HFF-Myc (cell line): Measurements from ENCODE around the gene LGR6.

Source experiments
- DNase-seq: peaks from one replicate; pipeline ENCODE4 v3.0.0-alpha.2; 2011; ENCODE audit warnings: low read depth; ENCODE audit errors: extremely low read depth
- H3K4me3 ChIP-seq: replicated peaks from 2 replicates; pipeline ENCODE4 v1.5.1; 2011; ENCODE audit warnings: low read depth, mild to moderate bottlenecking, control low read depth, low read length
- TF ChIP-seq, protein P1 (sequence below): IDR thresholded peaks from 2 replicates; pipeline ENCODE4 v1.5.1; 2012; ENCODE audit warnings: mild to moderate bottlenecking, low read depth, low read length, control low read depth; ENCODE audit errors: missing control alignments

Gene LGR6

DNA sequence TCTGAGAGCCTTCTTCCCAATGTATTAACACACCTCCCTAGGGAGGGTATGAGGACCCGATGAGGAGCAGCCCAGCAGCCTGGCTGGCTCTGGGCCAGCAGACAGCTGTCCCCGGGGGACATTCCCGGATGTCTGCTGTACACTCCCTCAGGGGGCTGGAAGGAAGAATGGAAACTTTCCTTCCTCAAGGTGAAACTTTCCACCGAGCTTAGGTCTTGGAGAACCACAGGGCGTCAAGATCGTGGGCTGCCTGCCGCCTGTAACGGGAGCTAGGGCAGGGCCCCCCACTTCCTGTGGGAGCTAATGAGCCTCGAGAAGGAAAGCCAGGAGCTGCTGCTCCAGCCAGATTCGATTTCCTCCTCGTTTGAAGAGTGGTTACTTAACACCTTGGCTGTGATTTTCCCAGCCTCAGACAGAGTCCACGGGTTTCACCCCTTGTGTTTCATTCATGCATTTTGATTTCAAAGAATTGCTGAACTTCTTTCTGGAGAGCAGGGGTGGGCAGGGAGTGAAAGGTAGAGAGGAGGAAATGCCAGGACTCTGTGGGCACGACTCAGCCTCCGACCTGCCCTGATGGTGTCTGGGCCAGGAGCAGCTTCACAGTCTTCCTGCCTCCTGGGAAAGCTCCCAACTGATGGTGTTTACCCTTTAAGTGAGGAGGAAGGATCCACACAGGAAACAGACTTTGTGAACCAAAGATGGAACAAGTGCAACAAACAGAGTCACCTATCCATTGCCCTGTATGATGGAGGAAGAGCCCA, 118.5 kb downstream of the LGR6 start:
- no peak for DNase-seq
- no peak overlapping the region for H3K4me3 ChIP-seq
- TF ChIP-seq, protein P1, sequence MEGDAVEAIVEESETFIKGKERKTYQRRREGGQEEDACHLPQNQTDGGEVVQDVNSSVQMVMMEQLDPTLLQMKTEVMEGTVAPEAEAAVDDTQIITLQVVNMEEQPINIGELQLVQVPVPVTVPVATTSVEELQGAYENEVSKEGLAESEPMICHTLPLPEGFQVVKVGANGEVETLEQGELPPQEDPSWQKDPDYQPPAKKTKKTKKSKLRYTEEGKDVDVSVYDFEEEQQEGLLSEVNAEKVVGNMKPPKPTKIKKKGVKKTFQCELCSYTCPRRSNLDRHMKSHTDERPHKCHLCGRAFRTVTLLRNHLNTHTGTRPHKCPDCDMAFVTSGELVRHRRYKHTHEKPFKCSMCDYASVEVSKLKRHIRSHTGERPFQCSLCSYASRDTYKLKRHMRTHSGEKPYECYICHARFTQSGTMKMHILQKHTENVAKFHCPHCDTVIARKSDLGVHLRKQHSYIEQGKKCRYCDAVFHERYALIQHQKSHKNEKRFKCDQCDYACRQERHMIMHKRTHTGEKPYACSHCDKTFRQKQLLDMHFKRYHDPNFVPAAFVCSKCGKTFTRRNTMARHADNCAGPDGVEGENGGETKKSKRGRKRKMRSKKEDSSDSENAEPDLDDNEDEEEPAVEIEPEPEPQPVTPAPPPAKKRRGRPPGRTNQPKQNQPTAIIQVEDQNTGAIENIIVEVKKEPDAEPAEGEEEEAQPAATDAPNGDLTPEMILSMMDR = no peak

DNA sequence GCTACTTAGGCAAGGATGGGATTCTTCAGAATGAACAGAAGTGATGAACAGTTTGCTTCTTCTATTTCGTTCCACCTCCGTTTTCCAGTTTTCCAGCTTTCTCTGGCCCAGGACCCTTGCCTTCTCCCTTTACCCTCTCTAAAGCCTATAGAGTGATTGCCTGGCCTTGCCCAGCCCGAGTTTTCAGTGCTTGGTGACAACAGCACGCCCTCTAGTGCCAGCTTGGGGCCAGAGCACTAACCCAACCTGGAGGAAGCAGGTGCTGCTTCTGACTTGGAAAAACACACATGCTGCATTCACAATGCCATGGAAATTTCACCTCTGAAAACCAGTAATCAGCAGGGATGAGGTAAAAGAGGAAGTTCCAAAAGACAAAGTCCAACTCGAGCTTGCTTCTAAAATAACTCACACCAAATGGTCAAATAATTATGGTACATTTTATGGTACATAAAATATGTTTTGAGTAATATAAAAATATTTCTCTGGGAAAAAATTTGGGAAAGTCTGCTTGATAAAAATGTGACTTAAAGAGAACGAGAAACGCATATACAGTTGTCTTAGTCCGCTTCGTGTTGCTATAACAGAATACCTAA, 122.1 kb downstream of the LGR6 start:
- no peak overlapping the region for H3K4me3 ChIP-seq
- peak; percentile 37 for DNase-seq
- TF ChIP-seq, protein P1 = peak; percentile 99

DNA sequence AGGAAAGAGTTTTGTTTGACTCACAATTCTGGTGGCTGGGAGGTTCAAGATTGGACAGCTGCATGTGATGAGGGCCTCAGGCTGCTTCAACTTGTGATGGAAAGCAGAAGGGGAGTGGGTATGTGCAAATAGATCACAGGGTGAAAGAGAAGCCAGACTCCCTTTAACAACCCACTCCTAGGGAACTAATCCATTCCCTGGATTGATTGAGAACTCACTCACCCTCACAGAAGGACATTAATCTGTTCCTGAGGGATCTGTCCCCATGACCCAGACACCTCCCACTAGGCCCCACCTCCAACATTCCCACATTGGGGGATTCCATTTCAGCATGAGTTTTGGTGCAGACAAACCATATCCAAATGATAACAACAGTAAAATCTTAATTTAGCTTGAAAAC, 122.6 kb downstream of the LGR6 start:
- TF ChIP-seq, protein P1 = no peak
- DNase-seq = no peak
- H3K4me3 ChIP-seq = no peak overlapping the region

DNA sequence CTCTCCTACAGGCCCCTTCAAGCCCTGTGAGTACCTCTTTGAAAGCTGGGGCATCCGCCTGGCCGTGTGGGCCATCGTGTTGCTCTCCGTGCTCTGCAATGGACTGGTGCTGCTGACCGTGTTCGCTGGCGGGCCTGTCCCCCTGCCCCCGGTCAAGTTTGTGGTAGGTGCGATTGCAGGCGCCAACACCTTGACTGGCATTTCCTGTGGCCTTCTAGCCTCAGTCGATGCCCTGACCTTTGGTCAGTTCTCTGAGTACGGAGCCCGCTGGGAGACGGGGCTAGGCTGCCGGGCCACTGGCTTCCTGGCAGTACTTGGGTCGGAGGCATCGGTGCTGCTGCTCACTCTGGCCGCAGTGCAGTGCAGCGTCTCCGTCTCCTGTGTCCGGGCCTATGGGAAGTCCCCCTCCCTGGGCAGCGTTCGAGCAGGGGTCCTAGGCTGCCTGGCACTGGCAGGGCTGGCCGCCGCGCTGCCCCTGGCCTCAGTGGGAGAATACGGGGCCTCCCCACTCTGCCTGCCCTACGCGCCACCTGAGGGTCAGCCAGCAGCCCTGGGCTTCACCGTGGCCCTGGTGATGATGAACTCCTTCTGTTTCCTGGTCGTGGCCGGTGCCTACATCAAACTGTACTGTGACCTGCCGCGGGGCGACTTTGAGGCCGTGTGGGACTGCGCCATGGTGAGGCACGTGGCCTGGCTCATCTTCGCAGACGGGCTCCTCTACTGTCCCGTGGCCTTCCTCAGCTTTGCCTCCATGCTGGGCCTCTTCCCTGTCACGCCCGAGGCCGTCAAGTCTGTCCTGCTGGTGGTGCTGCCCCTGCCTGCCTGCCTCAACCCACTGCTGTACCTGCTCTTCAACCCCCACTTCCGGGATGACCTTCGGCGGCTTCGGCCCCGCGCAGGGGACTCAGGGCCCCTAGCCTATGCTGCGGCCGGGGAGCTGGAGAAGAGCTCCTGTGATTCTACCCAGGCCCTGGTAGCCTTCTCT, 124.6 kb downstream of the LGR6 start:
- no peak for DNase-seq
- TF ChIP-seq, protein P1 = no peak
- no peak overlapping the region for H3K4me3 ChIP-seq

DNA sequence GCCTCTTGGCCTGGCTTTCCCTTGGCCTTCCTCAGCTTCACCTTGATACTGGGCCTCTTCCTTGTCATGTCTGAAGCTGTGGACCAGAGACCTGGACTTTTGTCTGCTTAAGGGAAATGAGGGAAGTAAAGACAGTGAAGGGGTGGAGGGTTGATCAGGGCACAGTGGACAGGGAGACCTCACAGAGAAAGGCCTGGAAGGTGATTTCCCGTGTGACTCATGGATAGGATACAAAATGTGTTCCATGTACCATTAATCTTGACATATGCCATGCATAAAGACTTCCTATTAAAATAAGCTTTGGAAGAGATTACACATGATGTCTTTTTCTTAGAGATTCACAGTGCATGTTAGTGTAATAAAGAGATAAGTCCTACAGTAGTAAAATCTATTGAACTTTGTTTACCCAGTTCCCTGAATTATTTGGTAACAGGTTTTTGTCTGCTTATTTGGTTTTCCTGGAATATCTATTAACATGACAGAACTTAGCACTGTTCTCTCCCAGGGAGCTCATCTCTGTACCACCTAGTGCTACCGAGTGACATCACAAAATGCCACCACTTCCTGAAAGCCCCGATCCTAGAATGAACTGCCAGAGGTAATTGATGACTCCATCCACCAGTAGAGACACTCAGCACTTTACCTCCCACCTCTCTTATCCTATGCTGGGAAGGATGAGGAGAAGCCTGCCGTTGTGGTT, 125.9 kb downstream of the LGR6 start:
- no peak overlapping the region for H3K4me3 ChIP-seq
- TF ChIP-seq, protein P1 = no peak
- no peak for DNase-seq

DNA sequence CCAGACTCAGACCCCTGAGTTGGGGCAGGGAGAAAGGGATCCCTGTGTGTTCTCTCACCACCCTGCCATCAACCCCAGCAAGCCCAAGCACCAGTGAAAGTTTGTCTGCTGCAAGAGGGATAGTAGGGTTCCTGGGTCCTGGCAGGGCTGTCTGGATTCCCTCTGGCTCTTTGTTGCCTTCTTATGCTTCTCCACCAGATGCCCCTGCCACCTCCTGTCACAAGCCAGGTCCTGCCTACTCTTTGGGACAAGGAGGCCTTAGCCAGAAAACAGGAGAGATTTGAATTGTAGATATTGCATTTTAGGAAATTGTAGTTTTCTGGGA, 126.4 kb downstream of the LGR6 start:
- no peak for DNase-seq
- H3K4me3 ChIP-seq = no peak overlapping the region
- TF ChIP-seq, protein P1 = no peak
